HG03175 (cell line): ENCODE results near the gene RARRES2.
"Not testable (repeated sequence)": the region's sequence is repeated elsewhere in the genome, so short reads cannot be mapped to it uniquely, and the experiment has no call there.

ENCODE experiments used
- ATAC-seq: cut with Tn5 transposase; IDR thresholded peaks from one replicate; pipeline ENCODE4 v1.9.1; 2021; ENCODE audit warnings: mild to moderate bottlenecking, moderate library complexity; ENCODE audit not compliant: unreplicated experiment

RARRES2 gene

DNA sequence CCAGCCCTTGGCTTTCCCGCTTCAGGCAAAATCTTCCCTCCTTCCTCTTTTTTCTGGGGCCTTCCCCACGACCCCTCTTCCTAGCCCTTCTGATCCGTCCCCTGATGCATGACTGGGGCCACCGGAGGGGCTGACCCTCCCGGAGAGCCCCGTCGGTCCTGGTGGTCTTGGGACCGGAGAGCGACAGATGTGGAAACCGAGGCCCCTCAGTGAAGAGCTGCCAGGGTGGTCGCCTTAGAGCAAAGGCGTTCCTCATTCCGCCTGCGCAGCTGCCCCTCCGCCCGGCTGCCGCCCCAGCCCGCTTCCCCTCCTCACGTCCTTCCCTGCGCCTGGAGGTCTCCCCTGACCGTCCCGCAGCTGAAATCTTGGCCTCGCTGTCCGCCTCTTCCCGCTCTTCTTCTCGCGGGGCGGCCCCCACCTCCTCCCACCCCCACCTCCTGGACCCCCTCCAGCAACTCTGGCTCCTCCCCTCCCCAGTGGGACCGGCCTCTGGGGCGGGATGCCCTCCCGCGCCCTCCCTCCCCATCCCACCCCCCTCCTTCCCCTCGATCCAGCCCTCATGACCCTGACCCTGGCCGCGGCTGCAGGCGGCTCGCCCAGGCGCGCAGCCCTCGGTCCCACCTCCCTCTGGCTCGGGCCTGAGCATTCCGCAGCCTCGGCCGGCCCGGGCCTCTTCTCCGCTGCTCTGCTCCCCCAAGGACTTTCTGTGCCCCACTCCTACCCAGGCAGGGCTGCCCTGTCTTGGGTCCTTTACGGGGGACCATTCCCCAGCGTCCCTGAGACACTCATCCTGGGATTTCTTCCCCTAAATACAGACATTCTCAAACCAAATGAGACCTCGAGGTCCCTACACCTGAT, at the start of gene RARRES2:
RARRES2 (minus strand) TSS at position 367 of the 858 bp plus-strand sequence. CDS start 1,020 bp downstream, outside the sequence.
- ATAC-seq: no peak

DNA sequence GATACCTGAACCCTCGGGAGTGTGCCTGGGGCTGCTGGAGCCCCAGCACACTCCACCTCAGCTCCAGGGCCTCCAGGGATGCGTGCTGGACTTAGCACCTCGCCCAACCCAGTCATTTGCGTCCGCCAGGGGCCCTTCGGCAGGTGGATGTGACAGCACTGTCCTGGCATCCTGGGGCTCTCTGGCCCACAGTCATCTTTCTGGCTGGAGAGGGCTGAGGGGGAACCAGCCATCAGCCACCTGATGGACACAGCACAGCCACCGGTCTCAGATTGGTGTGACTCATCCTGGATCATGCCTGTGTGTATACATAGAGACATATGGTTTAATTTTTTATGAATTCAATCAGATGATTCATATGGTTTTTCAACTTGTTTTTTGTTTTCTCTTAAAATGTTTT, 48.8 kb upstream of the RARRES2 start:
- ATAC-seq: no peak

DNA sequence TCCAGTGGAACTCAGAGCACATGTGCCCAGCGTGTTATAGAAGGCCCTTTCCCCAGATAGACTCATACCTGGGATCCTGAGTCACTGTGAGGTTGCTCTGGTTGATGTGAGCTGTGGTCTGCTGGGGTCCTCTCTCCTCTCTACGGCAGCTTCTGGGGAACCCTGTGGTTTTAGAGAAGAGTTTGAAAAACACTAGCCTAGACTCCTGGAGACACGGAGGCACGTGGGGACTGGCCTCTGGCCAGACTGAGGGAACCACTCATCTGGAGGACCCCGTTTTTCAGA, 48.0 kb upstream of the RARRES2 start:
- no peak for ATAC-seq

DNA sequence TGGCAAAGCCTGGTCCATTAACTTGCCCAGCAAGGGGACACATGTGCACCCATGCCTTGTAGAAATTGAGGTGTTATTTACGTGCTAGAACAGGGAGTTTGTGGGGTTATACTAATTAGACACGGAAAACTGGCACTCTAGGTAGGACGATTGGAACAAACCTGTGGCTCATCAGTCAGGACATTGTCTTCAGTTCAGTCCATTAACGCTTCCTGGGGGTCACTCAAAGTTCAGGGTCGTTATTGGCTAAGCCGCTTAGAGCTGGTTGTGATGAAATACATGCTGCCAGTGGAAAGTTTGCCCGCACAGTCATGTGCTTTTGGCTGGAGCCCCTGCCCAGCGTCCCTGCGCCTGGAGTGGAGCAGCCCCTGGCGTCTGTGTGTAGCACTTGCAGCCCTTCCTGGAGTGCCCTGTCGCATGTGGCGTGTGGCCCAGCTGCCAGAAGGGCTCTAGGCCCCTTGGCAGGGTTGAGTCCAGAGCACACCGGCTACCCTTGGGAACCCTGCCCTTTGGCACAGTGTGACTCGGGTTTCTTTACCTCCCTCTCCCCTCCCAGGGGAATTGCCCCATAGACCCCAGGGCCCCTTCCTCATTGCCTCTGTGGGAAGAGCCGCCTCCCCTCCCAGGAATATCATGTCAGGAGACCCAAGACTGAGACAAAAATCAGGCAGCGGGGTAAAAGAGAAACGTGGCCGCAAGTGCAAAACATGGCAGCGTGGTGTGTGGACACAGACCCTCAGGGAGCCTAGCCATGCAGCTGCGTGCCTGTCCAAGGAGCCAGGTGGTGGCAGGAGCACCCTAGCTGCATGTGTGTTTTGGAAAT, 47.5 kb upstream of the RARRES2 start:
- no peak for ATAC-seq

DNA sequence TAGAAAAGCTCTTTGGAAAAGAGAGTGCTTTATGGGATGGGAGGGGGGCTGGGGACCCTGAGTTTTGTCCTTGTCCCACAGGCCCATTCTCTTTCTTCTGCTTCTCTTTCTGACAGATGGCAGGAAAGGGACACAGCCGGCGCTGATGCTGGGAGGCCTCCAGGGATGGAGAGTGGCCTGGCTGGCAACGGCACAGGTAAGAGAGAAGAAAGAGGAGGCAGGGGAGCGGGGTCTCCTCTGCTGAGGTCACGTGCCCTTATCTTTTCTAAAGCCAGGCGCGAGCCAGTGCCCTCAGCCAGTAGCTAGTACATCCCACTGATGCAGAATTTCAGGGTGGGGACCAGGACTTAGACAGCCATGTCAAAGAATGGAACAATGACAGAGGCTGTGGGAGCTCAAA, 46.9 kb upstream of the RARRES2 start:
- no peak for ATAC-seq

DNA sequence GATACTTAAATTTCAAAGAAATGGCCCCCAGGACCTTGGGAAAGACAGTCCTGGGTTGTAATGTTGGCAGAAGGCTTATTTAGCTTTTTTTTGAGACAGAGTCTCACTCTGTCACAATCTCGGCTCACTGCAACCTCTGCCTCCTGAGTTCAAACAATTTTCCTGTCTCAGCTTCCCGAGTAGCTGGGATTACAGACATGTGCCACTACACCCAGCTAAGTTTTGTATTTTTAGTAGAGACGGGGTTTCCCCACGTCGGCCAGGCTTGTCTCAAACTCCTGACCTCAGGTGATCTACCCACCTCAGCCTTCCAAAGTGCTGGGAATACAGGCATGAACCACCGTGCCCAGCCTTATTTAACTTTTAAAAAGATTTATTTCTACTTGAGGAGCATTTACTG, 44.5 kb upstream of the RARRES2 start:
- ATAC-seq: not testable (repeated sequence)

DNA sequence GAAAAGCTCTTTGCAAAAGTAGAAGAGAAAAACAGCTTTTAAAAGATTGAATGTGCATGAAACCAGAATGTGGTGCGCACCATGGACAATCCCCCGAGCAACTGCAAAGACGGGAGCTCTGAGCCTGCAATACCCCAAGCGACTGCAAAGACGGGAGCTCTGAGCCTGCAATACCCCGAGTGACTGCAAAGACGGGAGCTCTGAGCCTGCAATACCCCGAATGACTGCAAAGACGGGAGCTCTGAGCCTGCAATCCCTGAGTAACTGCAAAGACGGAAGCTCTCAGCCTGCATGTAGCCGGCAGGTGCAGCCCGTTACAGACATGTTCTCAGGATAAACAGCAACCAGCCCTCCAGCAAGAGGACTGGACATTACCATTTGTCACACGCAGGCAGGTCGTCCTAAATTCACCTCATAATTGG, 43.9 kb upstream of the RARRES2 start:
- no peak for ATAC-seq

DNA sequence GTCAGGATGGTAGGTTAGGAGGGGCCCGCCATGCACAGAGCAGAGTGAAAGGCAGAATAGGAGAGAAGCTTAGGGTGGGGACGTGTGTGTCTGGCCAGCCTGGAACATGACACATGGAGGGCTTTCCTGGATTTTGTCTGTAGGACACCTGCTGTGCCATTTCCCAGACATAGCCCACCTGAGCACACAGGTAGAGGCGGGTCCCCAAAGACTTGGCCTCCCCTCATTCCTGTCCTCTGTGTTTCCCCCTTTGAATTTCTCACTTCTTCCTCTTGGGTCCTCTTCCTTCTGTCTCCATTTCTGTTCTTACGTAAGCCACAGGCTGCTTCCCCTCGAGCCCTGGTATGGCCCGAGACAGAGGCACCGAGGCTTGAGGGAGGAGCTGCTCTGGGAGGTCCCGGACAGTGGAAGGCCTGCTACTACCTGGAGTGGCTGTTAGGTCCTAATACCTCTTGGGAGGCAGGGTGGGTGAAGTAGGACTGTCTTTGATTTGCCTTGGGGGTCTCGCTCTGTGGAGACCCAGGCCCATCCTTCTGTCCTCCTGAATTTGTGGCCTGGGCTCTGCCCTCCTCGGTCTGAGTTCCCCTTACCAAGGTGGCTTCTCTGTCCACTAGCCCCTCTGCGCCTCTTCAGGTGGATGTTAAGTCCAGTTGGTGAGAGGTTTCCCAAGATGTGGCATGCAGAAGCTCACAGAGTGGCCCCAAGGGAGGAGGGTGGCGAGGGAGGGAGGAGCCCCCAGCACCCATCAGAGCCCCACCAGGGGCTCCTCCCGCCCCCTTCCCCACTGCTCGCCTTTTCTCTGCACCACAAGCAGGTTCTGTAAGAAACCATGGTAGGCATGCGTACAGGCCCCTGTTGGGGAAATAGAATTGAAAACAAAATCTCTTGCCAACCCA, 43.2 kb upstream of the RARRES2 start:
- no peak for ATAC-seq

DNA sequence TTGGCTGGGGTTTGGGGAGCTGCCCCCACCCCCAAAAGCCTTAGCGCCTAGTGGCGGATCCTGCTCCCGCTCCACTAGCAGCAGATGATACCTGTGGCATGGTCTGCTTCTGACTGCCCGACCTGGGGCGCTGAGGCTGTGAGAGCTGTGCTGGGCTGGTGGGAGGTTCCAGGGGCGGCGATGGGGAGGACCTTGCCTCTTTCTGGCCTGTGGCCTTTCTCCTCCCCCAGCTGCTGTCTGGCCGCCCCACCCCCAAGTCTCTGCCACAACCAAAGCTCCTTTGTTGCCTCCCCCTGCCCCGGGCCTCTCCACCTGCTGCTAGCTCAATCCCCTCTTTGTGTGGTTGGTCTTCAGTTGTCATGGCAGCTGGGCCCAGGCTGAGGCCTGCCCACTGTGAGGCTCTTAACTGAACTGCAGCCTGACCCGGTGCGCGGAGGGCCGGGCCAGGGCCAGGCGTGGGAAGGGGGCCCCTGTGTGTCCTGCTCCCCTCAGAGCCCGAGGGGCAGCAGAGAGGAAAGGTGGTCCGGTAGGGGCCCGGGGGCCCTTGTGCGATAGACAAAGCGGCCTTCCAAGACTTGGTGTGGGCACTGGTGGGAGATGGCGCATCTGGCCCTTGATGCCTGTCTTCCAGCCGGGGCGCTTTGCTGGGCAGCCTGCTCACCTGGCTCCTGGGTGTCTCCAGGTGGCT, 42.4 kb upstream of the RARRES2 start:
- ATAC-seq: no peak

DNA sequence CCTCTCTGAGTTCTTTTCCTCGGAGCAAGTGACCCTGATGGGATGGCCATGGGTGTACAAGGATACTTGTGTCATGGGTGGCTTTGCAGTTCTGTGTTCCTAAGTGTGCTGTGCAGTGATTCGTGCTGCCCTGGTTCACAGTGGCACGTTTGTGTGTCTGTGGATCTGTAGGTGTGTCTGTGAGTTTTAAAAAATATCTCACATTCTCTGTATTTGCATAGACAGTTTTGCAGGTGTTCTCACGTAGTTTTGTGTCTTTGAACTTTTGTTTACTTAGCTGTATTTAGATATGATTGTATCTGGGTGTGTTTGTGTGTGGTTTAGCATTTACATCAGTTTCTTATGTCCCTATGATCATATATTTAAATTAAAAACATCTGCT, 41.4 kb upstream of the RARRES2 start:
- ATAC-seq: no peak

DNA sequence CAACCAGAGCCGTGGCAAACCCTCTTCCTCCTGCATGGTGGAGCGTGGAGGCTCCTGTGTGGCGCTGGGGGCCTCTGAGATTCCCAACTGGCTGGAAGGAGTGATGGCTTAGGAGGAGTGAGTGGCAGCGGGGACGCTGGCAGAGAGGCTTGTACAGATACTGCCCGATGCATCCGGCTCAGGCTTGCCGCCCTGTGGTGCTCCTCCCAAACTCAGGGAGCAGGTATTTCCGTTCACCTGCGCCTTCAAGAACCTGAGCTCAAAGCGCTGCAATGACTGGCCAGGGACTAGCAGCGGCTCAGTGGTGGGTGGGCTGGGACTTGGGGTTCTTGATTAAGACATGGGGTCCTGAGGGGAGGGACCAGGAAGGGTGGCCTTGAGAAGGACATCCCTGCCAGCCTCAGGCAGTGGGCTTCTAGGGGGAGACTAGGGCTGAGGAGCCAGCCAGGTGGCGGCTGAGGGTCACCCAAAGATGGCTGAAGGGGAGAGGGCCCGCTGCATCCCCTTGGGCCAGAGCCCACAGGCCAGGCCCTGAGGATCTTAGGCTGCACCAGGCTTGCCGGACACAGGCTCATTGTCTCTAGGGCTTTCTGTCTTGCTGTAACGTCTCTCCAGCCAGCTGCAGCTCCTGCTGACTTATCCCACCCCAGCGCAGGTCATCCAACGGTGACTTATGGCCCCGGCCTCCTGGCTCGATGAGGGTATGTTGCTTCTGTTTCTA, 40.9 kb upstream of the RARRES2 start:
- ATAC-seq: no peak

DNA sequence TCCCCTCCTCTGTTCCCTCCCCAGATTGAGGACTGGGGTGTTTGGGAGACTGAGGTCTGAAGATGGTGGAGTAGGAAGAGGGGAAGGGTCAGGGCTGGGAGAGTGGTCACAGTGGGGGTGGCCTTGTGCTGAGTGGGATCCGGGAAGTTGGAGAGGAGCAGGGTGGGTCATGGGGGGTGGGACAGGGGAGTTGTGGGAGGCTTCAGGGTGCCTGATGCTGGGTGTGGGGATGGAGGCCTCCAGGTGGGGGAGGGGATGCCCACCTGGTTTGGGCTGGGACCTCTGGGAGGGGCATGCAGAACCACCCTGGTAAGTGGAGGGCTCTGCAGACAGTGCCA, 40.3 kb upstream of the RARRES2 start:
- no peak for ATAC-seq

DNA sequence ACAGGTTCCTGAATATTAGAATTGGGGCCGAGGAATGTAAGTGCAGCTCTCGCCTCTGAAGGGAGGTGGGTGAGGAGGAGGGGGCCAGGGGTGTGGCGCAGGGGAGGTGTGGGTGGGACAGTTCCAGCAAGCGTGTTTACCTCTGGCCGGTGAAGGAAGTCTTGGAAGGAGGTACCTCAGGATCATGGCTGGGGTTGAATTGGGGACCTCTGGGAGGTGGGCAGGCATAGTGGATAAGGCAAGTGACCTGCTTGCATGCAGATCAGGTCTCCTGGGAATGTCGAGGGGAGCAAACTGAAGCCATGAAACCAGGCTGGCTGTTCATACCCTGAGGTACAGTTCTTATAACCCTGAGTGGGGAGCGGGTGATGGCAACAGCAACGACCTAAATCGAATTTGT, 39.7 kb upstream of the RARRES2 start:
- ATAC-seq: no peak

DNA sequence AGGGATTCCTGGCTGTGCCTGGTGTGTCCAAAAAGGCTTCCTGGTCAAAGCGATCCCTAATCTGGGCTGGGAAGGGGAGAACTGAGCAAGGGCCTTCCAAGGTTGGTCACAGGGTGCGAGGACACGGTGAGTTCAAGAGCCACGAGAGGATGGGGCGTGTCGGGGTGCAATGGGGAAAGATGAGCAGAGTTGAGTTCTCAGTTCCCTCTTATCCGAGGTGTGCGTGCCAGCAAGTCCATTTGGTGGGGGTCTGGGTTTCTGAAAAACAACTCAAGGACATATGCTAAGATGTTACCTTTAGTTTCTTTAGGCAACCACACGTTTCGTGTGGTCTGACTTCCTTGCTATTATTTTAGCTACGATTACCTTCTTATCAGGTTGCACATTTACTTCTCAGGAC, 39.0 kb upstream of the RARRES2 start:
- peak; percentile 12 for ATAC-seq

DNA sequence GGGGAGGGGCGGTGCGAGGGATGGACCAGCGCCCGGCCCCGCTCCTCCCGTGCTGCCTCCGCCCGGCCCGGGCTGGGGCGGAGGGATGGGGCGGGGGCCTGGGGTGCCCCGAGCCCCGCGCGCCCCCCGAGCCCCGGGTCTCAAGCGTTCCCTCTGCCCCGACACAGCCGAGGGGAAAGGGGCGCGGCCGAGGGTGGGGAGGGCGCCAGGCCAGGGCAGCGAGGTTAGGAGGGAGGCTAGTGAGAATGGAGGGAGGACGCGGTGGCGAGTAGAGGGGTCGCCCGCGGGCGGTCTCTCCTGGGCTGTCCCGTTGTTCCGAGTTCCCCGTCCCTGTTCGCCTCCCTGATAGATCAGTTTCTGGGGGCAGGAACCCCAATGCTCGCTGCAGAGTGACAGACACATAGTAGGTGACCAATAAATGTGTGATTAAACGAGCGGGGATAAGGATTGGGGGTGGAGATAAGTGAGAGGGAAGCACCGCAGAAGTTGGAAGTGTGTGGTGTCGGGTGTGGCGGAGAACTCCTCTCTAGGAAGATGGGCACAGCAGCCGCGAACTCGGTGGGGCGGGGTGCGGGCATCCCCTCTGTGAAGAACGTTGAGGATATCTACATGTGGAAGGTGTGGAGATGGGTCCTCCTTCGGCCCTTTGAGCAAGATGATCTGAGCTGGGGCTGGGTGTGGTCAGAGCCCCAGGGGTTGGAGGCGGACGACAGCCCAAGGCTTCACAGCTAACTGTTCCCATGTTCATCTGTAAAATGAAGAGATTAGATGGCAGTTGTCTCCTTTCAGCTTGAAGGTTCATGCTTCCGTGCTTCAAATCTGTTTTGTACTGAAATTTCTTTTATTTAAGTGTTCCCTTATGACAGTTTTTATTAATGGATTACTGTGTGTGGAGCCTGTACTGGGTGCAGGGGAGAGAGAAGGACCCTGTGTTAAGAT, 38.3 kb upstream of the RARRES2 start:
- ATAC-seq: peak; percentile 26

DNA sequence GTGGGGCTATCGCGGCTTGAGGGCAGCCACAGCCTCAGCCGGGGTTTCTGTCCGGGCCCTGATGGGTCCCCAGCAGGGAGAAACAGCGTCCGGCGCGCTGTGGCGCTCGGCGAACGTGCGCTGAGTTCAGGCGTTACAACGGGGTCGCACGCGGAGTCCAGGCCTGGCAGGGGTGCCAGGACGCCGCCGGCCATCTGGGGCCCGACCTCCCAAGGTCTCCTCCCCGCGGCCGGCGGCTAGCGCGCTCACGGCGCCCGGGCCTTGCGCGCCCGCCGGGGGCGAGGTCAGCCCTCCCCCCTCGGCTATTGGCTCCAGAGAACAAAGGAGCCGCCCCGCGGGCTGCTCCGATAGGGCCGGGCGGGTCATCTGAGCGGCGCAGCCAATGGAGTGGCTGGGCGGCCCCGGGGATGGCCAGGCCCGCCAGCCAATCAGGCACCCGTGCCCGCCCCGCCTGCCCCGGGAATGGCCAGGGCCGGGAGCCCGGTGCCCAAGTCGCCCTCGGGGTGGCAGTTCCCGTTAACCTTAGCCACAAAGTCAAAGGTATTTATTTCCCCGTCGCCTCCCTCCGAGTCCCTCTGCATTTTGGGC, 37.5 kb upstream of the RARRES2 start, which contains the start of gene ZNF775:
ZNF775 (plus strand) TSS at position 478 of the 588 bp plus-strand sequence. CDS start 9,141 bp downstream, outside the sequence.
- peak; percentile 80 for ATAC-seq

DNA sequence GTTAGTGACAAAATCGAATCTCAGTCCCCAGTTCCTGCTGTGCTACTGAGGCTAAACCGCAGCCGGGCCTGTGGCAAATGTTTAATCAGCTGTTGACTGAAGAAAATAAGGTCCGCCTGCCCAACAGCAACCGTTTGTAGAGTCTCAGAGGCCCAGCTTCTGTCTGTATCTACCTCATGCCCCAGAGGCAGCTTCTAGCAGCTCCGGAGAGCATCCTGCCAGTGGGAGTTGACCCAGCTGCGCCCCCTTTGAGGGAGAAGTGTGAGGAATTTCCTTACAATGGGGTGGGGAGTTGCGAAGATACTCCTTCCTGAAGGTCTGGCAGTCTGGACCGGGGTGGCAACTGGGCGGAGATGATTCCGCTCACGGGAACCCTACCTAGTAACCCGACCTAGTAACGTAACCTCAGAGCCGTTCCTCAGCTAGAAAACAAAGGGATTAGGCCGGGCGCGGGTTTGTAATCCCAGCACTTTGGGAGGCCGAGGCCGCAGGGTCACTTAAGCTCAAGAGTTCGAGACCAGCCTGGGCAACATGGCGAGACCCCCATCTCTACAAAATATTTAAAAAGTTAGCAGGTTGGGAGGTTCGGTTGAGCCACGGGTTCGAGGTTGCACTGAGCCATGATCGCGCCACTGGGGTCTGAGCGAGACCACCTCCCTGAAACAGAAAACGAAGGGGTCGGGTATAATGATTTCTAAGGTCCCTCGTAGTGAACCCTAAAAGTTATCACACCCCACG, 36.9 kb upstream of the RARRES2 start:
- peak; percentile 20 for ATAC-seq

DNA sequence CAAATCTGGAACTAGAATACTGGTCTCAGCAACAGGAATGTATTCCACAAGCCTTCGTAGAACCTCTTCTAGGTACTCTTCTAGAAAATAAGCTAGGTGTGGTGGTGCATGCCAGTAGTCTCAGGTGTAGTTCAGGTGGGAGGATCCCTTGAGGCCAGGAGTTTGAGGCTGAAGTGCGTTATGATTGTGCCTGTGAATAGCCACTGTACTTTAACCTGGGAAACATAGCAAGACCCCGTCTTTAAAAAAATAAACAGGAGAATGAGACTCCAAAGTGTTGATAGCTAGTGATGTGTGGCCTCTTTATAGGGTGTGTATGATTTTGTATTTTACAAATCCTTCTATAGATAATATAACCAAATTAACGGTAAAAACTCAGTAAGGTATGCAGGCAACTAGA, 36.2 kb upstream of the RARRES2 start:
- no peak for ATAC-seq
